Central memory CD8-positive, alpha-beta T cell (primary cell): ENCODE measurements around the gene KY.

Experiments
- ATAC-seq: fragments of 150-1000 bp; cut with Tn5 transposase; replicated peaks from 2 replicates; pipeline ENCODE4 v1.10.0; 2022; ENCODE audit warnings: mild to moderate bottlenecking, moderate FRiP score, moderate number of reproducible peaks; ENCODE audit not compliant: poor library complexity, severe bottlenecking; ENCODE audit errors: extremely low read depth
- DNase-seq, 2 donors: peaks; one replicate each; pipeline ENCODE4 v3.0.0; 2021; ENCODE audit warnings: low spot score in 2 of 2
- H3K27ac Mint-ChIP-seq: one replicate; pipeline ENCODE4 v1.8.0; 2022; ENCODE audit warnings: low read depth, mild to moderate bottlenecking, moderate library complexity, mixed read lengths
- H3K27me3 Mint-ChIP-seq: one replicate; pipeline ENCODE4 v1.8.0; 2022; ENCODE audit warnings: mixed read lengths
- H3K36me3 Mint-ChIP-seq: one replicate; pipeline ENCODE4 v1.8.0; 2022; ENCODE audit warnings: mild to moderate bottlenecking, moderate library complexity, mixed read lengths; ENCODE audit not compliant: insufficient read depth
- H3K4me1 Mint-ChIP-seq: one replicate; pipeline ENCODE4 v1.8.0; 2022; ENCODE audit warnings: mixed read lengths
- H3K4me3 Mint-ChIP-seq: one replicate; pipeline ENCODE4 v1.8.0; 2022; ENCODE audit warnings: mild to moderate bottlenecking, moderate library complexity, mixed read lengths
- H3K9me3 Mint-ChIP-seq: one replicate; pipeline ENCODE4 v1.8.0; 2022; ENCODE audit warnings: mixed read lengths

The KY gene

GRCh38 chr3:134685929-134686802 lies 35.3 kb upstream of the KY start:
- H3K4me3 Mint-ChIP-seq, result no peak overlapping the region
- DNase-seq, result no peak

DNA sequence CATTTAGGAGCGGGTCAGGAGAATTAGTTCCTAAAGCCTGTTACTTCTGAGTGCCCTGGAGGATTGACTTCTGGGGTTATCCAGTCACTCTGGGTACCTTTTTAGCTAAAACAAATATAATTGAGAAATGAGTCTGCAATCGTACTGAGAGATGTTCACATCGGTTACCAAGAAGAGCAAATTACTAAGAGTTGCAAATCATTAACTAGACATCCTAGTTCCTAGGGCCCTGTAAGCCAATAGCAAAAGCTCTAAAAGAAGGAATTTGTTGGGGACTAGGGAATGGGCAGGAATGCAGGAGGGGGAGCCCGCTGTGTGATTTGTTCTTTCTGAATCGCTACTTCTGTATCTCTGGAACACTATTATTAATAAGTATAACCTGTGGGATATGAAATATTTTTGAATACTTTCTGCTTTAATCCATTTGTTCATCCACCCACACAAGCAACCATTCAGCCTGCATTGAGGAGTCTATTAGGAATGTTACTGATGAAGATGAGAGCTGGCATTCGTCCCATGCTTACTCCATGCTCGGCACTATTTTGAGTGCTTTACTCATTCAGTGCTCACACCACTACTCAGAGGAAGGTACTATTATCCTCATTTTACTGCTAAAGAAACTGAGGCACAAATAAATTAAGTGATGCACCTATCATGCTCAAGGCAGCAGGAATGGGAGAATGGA lies 31.5 kb upstream of the KY start:
- H3K4me1 Mint-ChIP-seq, result no peaks in the 10 kb centered on the region
- peaks cover 10% of the 10 kb centered on the region for H3K9me3 Mint-ChIP-seq
- peaks cover 34% of the 10 kb centered on the region for H3K27me3 Mint-ChIP-seq
- H3K27ac Mint-ChIP-seq, result no peak overlapping the region
- no peak overlapping the region for H3K4me3 Mint-ChIP-seq
- H3K36me3 Mint-ChIP-seq, result no peaks in the 10 kb centered on the region
- ATAC-seq (no peak), DNase-seq (no peak)

More at GRCh38 chr3:134685929-134686802, 35.3 kb upstream of the KY start:
- peaks cover 11% of the 10 kb centered on the region for H3K27me3 Mint-ChIP-seq
- H3K4me1 Mint-ChIP-seq, result no peaks in the 10 kb centered on the region
- no peak for ATAC-seq
- no peaks in the 10 kb centered on the region for H3K36me3 Mint-ChIP-seq
- H3K9me3 Mint-ChIP-seq, result no peaks in the 10 kb centered on the region
- no peak overlapping the region for H3K27ac Mint-ChIP-seq

GRCh38 chr3:134681522-134681900 lies 30.7 kb upstream of the KY start:
- H3K4me3 Mint-ChIP-seq, result no peak overlapping the region
- no peak overlapping the region for H3K27ac Mint-ChIP-seq
- DNase-seq (no peak), ATAC-seq (no peak)
- H3K4me1 Mint-ChIP-seq, result no peaks in the 10 kb centered on the region
- peaks cover 15% of the 10 kb centered on the region for H3K9me3 Mint-ChIP-seq
- H3K27me3 Mint-ChIP-seq, result peaks cover 34% of the 10 kb centered on the region
- H3K36me3 Mint-ChIP-seq, result no peaks in the 10 kb centered on the region

- Mint-ChIP-seq H3K27me3 (peaks cover 34% of the 10 kb centered on the region), H3K9me3 (peaks cover 21% of the 10 kb centered on the region), H3K27ac (no peak overlapping the region), H3K36me3 (no peaks in the 10 kb centered on the region), H3K4me3 (no peak overlapping the region), H3K4me1 (no peaks in the 10 kb centered on the region)
- ATAC-seq (no peak), DNase-seq (no peak)
Observed at GRCh38 chr3:134680796-134681521, 30.1 kb upstream of the KY start.

DNA sequence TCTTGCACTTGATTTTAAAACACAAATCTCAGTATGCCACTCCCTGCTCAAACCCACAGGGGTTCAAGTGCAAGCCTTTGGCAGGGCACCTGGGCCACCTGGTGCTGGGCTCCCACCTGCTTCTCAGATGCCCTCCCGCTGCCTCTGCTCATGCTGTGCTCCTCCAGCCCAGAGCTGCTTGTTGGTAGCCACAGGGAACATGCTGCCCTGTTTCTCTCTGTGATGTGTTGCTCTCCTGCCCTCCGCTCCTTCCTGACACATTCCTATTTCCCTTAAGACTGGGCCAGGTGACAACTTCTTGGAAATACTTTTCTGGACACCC lies 27.1 kb upstream of the KY start:
- no peak for ATAC-seq
- Mint-ChIP-seq H3K4me1 (no peaks in the 10 kb centered on the region), H3K27ac (no peak overlapping the region), H3K9me3 (peaks cover 33% of the 10 kb centered on the region), H3K27me3 (peaks cover 34% of the 10 kb centered on the region), H3K36me3 (no peaks in the 10 kb centered on the region), H3K4me3 (no peak overlapping the region)
- DNase-seq, result no peak

- no peak overlapping the region for H3K4me3 Mint-ChIP-seq
- no peak for DNase-seq
- H3K9me3 Mint-ChIP-seq, result peaks cover 38% of the 10 kb centered on the region
- H3K4me1 Mint-ChIP-seq, result no peaks in the 10 kb centered on the region
- peaks cover 34% of the 10 kb centered on the region for H3K27me3 Mint-ChIP-seq
- H3K27ac Mint-ChIP-seq, result no peak overlapping the region
- H3K36me3 Mint-ChIP-seq, result no peaks in the 10 kb centered on the region
- ATAC-seq, result no peak
Observed at GRCh38 chr3:134677196-134677986, 26.6 kb upstream of the KY start.

GRCh38 chr3:134675726-134676256 lies 25.0 kb upstream of the KY start:
- H3K27ac Mint-ChIP-seq, result no peak overlapping the region
- no peak overlapping the region for H3K4me3 Mint-ChIP-seq
- ATAC-seq, result no peak
- peaks cover 19% of the 10 kb centered on the region for H3K27me3 Mint-ChIP-seq
- H3K4me1 Mint-ChIP-seq, result no peaks in the 10 kb centered on the region
- H3K36me3 Mint-ChIP-seq, result no peaks in the 10 kb centered on the region
- no peak for DNase-seq
- peaks cover 39% of the 10 kb centered on the region for H3K9me3 Mint-ChIP-seq

- Mint-ChIP-seq H3K27ac (no peak overlapping the region), H3K36me3 (no peaks in the 10 kb centered on the region)
- ATAC-seq, result no peak
Observed at GRCh38 chr3:134672571-134672970, 21.7 kb upstream of the KY start.

DNA sequence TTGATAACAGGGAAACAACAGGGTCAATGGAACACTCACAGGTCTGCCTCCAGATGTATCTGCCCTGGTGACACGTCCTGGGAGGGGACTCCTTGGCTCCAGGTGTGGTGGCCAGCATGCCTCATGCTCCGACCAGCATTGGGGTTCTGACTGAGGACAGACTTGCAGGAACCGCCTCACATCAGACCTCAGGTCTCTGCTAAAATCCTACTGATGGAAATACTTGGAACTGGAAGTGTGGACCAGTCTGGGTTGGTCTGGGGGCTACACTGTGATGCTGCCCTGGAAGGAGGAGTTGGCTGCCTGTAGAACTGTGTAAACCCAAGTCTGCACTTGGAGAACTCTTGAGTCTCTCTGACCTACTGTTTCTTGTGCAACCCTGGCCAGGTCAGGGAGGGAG lies 17.1 kb upstream of the KY start:
- no peak for DNase-seq
- Mint-ChIP-seq H3K27ac (no peak overlapping the region), H3K4me3 (no peak overlapping the region), H3K36me3 (peaks cover 1% of the 10 kb centered on the region), H3K27me3 (peaks cover 12% of the 10 kb centered on the region), H3K4me1 (no peaks in the 10 kb centered on the region), H3K9me3 (peaks cover 6% of the 10 kb centered on the region)
- ATAC-seq, result no peak

More at GRCh38 chr3:134672571-134672970, 21.7 kb upstream of the KY start:
- no peak for DNase-seq
- peaks cover 31% of the 10 kb centered on the region for H3K9me3 Mint-ChIP-seq
- no peak overlapping the region for H3K4me3 Mint-ChIP-seq
- H3K27me3 Mint-ChIP-seq, result peaks cover 3% of the 10 kb centered on the region
- H3K4me1 Mint-ChIP-seq, result no peaks in the 10 kb centered on the region

DNA sequence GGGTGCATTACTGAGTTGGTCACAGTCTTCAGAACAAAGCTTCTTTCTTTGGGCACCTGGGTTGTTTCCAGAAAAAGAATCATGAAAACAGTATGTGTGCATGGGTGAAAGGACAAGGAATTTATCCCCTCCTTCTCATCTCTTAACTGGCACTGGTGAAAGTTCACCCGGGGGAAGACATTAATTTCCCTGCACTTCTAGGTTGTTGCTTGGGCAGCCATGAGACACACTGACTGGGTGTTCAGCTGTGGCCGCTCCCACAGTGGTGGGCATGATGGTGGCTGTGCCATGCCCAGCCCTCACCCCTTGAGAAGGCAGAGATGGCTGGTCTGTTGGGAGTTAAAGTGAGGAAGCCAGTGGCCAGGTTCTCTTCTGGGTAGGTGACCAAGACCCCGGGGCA lies 16.6 kb upstream of the KY start:
- DNase-seq (no peak), ATAC-seq (no peak)
- H3K27ac Mint-ChIP-seq, result no peak overlapping the region
- H3K4me1 Mint-ChIP-seq, result no peaks in the 10 kb centered on the region
- no peak overlapping the region for H3K4me3 Mint-ChIP-seq
- H3K27me3 Mint-ChIP-seq, result peaks cover 12% of the 10 kb centered on the region
- H3K36me3 Mint-ChIP-seq, result peaks cover 1% of the 10 kb centered on the region
- peaks cover under 1% of the 10 kb centered on the region for H3K9me3 Mint-ChIP-seq

DNA sequence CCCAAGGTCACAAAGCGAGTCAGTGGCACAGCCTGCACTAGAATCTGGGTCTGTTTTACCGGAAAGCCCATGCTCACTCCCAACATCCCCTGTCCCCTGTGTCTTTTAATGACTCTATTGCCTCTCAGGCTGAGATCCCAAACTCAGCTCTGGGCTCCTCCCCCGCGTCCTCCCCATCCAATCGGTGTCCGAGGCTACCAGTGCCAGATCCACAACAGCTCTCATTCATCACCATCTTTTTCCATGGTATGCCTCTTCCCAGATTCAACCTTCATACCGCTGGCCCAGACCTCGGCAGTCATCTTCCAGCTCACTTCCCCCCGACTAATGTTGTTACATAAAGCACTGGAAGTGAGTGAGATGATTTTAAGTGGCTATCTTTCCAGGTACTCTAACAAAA lies 16.1 kb upstream of the KY start:
- Mint-ChIP-seq H3K27ac (no peak overlapping the region), H3K4me3 (no peak overlapping the region), H3K9me3 (no peaks in the 10 kb centered on the region), H3K36me3 (peaks cover 1% of the 10 kb centered on the region), H3K27me3 (peaks cover 12% of the 10 kb centered on the region), H3K4me1 (no peaks in the 10 kb centered on the region)
- DNase-seq (no peak), ATAC-seq (no peak)

DNA sequence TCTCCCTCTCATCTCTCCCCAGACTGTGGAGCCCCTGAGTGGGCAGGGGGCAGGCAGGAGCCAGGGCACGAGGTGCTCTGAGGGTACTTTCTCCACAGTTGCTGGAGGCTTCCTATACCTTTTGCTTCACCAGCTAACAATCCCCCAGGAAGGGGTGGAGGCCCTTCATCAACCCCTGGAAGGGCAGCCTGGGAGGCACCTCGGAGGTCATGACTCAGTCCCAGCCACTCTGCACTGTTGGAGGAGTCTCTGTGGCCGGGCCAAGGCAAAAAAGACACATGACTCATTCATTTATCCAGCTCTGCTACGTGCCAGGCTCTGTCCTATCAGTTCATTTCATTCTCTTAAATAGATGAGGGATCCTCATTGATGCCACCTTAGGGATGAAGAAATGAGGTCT lies 15.6 kb upstream of the KY start:
- peaks cover 12% of the 10 kb centered on the region for H3K27me3 Mint-ChIP-seq
- peaks cover 2% of the 10 kb centered on the region for H3K9me3 Mint-ChIP-seq
- ATAC-seq (no peak), DNase-seq (no peak)
- H3K4me1 Mint-ChIP-seq, result no peaks in the 10 kb centered on the region
- no peak overlapping the region for H3K27ac Mint-ChIP-seq
- no peak overlapping the region for H3K4me3 Mint-ChIP-seq
- peaks cover 1% of the 10 kb centered on the region for H3K36me3 Mint-ChIP-seq
